Neural crest cell (in vitro differentiated cells): ENCODE data around the gene BSPRY. TPM values are rescaled to one million over a fixed set of nuclear protein-coding genes. Genes with fewer than 3 reads are reported as not detected.

ENCODE experiments used
- DNase-seq: peaks from one replicate; pipeline ENCODE4 v3.0.0; 2021; ENCODE audit warnings: low read depth, mixed read lengths, low spot score
- H3K27ac Mint-ChIP-seq: one replicate; pipeline ENCODE4 v1.8.0; 2021; ENCODE audit warnings: mild to moderate bottlenecking, mixed read lengths; ENCODE audit not compliant: unreplicated experiment
- H3K27me3 Mint-ChIP-seq: 2 replicates; pipeline ENCODE4 v1.8.0; 2021; ENCODE audit warnings: low read depth, mild to moderate bottlenecking, mixed read lengths
- H3K36me3 Mint-ChIP-seq: 2 replicates; pipeline ENCODE4 v1.8.0; 2021; ENCODE audit warnings: low read depth, mild to moderate bottlenecking, mixed read lengths
- H3K4me1 Mint-ChIP-seq: 2 replicates; pipeline ENCODE4 v1.8.0; 2021; ENCODE audit warnings: mixed read lengths
- H3K4me3 Mint-ChIP-seq: one replicate; pipeline ENCODE4 v1.8.0; 2021; ENCODE audit warnings: mild to moderate bottlenecking, mixed read lengths
- H3K9me3 Mint-ChIP-seq: 2 replicates; pipeline ENCODE4 v1.8.0; 2021; ENCODE audit warnings: mixed read lengths
- total RNA-seq: library from RNA; stranded (reverse); gene quantifications from 2 replicates; pipeline ENCODE4 v1.2.1, GENCODE V29; 2021
- TF ChIP-seq, protein P1 (sequence below): fragments of 200-600 bp; sonication (generic); conservative IDR thresholded peaks from 2 replicates; pipeline ENCODE4 v1.5.0; 2021; ENCODE audit warnings: antibody characterized with exemption, mild to moderate bottlenecking

The BSPRY gene
- total RNA-seq, 1 donor from 2014 or later: not detected

DNA sequence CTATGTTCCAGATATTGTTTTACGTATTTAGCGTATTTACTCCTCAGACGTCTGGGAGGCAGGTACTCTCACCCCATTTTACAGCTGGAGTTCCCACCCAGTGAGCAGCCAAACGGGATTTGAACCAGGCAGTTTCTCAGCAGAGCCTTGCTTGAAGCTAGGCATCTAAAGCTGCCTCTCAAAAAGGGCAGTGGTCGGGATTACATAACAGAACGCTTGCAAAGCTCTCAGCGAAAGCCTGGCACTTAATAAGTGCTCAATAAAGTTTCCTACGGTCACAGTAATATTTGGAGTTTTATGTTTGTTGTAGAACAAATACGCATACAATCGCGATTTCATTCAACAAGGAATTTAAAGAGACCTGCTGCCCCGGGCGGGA, 286 bp upstream of the BSPRY start:
- H3K27me3 Mint-ChIP-seq: peaks cover 73% of the 10 kb centered on the region

DNA sequence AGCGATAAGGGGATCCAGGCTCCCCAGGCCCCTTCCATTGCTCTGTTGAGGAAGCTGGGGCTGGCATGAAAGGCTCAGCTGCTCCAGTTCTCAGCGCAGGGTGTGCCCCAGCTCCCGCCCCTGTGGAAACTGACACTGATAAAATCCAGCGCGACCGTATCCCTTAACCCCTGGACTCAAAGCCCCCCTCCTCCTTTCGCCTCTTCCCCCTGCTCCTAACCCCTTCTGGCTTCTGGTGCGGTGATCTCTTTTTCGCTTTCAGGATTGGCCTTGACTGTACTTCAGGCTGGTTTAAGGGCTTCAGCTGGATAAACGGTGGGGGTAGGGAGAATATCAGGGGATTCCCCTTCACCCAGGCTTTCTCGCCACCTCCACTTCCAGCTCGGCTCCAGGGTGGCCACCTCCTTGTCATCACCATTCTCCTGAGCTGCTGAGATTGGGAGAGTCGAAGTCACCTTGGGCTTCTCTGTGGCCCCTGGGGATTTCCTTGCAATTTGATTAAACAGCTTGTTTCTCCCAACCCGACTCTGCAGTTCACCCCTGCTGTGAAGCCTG, 843 bp downstream of the BSPRY start:
- no peak for DNase-seq
- Mint-ChIP-seq H3K9me3 (no peaks in the 10 kb centered on the region), H3K4me3 (peak overlapping the region; percentile 16), H3K27me3 (peaks cover 81% of the 10 kb centered on the region), H3K4me1 (peaks cover 10% of the 10 kb centered on the region), H3K36me3 (no peaks in the 10 kb centered on the region), H3K27ac (no peak overlapping the region)
- TF ChIP-seq, protein P1, sequence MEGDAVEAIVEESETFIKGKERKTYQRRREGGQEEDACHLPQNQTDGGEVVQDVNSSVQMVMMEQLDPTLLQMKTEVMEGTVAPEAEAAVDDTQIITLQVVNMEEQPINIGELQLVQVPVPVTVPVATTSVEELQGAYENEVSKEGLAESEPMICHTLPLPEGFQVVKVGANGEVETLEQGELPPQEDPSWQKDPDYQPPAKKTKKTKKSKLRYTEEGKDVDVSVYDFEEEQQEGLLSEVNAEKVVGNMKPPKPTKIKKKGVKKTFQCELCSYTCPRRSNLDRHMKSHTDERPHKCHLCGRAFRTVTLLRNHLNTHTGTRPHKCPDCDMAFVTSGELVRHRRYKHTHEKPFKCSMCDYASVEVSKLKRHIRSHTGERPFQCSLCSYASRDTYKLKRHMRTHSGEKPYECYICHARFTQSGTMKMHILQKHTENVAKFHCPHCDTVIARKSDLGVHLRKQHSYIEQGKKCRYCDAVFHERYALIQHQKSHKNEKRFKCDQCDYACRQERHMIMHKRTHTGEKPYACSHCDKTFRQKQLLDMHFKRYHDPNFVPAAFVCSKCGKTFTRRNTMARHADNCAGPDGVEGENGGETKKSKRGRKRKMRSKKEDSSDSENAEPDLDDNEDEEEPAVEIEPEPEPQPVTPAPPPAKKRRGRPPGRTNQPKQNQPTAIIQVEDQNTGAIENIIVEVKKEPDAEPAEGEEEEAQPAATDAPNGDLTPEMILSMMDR: no peak

More for the DNA sequence above, 286 bp upstream of the BSPRY start:
- H3K4me1 Mint-ChIP-seq: peaks cover 14% of the 10 kb centered on the region
- no peak overlapping the region for H3K27ac Mint-ChIP-seq
- H3K4me3 Mint-ChIP-seq: peak overlapping the region; percentile 60
- no peaks in the 10 kb centered on the region for H3K9me3 Mint-ChIP-seq
- no peak for DNase-seq
- TF ChIP-seq, protein P1: no peak
- H3K36me3 Mint-ChIP-seq: no peaks in the 10 kb centered on the region

DNA sequence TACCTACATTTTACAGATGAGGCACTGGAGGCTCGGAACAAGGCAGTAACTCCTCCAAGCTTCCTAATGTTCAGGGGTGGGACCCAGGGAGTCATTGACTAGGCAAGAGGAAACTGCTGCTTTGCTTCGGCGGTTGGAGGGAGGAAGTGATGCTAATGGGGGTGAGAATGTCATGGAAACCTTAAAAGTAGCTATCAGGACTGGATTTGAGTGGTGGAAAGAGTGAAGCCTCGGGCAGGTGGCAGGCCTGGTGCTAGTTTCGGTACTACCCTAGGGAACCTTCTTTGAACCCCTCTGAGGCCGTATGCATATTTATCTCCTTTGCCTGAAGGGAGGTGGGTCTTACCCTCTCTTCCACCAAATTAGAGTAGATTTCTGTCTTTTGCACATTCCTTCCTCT, 1.6 kb downstream of the BSPRY start:
- Mint-ChIP-seq H3K4me3 (no peak overlapping the region), H3K9me3 (no peaks in the 10 kb centered on the region), H3K27me3 (peaks cover 88% of the 10 kb centered on the region), H3K4me1 (peaks cover 4% of the 10 kb centered on the region), H3K36me3 (no peaks in the 10 kb centered on the region), H3K27ac (no peak overlapping the region)
- no peak for DNase-seq
- TF ChIP-seq, protein P1: no peak

DNA sequence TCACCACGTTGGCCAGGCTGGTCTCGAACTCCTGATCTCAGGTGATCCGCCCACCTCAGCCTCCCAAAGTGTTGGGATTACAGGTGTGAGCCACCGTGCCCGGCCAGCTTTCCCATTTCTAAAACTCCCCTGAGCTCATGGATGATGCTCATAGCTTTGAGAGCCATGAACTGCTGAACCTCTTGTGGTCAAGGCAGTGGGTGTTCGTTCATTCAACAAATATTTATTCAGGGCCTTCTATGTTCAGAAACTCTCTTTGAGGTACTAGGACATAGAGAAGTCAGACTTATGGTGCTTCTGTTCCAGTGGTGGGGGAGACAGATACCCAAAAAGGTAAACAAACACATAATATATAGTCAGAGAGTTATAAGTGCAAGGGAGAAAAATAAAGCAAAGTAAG, 2.7 kb downstream of the BSPRY start:
- DNase-seq: no peak
- Mint-ChIP-seq H3K4me1 (peaks cover 4% of the 10 kb centered on the region), H3K36me3 (no peaks in the 10 kb centered on the region), H3K27ac (no peak overlapping the region), H3K4me3 (no peak overlapping the region), H3K9me3 (no peaks in the 10 kb centered on the region), H3K27me3 (peaks cover 90% of the 10 kb centered on the region)
- TF ChIP-seq, protein P1: no peak

DNA sequence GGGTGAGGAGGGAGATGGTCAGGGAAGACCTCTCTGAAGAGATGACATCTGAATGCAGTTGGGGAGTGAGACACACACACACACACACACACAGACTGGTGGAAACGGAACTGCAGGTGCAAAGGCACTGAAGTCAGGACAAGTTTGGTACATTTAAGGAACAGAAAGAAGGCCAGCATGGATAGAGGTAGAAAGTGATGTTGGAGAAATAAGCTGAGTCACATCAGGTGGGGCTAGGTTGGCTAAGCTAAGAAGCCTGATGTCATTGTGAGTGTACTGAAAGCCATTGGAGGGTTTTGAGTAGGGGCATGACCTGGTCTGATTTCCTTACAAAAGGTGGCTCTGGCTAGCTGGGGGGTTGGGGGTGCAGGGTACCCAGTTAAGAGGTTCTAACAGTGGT, 3.1 kb downstream of the BSPRY start:
- H3K4me3 Mint-ChIP-seq: no peak overlapping the region
- H3K27ac Mint-ChIP-seq: no peak overlapping the region
- no peaks in the 10 kb centered on the region for H3K9me3 Mint-ChIP-seq
- peaks cover 87% of the 10 kb centered on the region for H3K27me3 Mint-ChIP-seq
- TF ChIP-seq, protein P1: no peak
- H3K36me3 Mint-ChIP-seq: no peaks in the 10 kb centered on the region
- H3K4me1 Mint-ChIP-seq: peaks cover 4% of the 10 kb centered on the region
- no peak for DNase-seq
